HG03520 (cell line): ENCODE data around the gene OR5K3.

Experiments
- ATAC-seq: cut with Tn5 transposase; IDR thresholded peaks from one replicate; pipeline ENCODE4 v1.9.1; 2021; ENCODE audit warnings: mild to moderate bottlenecking, moderate library complexity; ENCODE audit not compliant: unreplicated experiment

OR5K3 gene

DNA sequence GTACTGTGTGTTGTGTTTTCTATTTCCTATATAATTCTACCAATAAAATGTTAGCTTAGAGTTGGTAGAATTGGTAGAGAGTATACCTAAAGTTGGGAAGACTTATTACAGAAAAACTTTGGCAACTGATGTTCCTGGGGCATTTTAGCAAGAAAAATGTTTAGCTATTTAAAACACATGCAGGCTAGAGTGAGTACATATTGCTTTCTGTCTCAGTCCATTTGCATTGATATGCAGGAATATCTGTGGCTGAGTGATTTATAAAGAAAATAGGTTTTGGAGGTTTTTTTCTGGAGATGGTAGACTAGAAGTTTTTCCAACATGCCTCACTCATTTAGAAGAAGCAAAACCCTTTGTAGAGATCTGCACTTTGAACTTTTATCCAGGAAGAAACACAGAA lies 42.1 kb downstream of the OR5K3 start:
- no peak for ATAC-seq

DNA sequence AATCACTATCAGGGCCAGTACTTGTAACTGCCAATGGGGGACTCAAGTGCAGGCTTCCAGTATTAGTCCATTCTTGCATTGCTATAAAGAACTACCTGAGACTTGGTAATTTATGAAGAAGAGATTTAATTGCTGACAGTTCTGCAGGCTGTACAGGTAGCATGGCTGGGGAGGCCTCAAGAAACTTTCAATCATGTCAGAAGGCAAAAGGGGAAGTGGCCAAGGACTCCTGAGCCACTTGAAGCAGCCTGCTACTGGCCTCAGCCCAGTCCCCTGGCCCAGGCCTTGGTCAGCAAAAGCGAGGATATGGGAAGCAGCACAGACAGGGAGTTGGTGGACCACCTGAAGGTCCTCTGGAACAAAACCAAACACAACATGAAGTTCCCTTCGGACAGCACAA lies 43.3 kb downstream of the OR5K3 start:
- ATAC-seq, result no peak

DNA sequence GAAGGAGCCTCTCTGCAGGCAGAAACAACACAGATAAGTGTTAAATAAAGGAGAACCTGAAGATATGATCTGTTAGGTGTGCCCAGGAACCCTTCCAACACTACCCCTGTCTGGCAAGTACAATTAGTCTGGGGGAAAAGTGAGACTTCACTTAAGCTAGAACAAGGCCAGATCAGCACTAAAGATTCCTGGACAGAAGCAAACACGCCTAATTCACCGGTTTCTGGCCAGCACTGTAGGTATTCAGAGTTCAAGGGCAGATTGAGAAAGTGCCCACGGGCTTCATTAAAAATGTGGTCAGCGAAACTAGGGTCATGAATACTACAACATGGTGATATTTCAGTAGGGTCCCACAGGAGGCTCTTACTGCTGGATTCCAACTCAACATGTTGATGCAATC lies 43.9 kb downstream of the OR5K3 start:
- no peak for ATAC-seq

DNA sequence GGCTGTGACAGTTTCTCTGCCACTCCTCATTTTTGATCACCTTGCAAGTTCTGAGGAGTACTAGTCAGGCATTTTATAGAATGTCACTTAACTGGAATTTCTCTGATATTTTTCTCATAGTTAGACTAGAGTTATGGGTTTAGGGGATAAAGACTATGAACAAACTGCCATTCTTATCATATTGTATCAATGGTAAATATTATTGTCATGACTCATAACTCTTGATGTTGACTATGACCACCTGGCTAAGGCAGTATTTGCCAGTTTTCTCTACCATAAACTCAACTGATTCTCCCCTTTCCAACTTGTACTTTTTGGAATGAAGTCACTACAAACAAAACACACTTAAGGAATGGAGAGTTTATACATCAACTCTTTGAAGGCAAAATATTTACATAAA lies 49.8 kb downstream of the OR5K3 start:
- no peak for ATAC-seq
